ENCODE measurements around the gene TMEM86B. TPM values are rescaled to one million over a fixed set of nuclear protein-coding genes. Genes with fewer than 3 reads are reported as not detected.

TMEM86B gene
- total RNA-seq, 1 donor from 2014 or later: 10.0 TPM

GRCh38 chr19:55199620-55200204 lies 28.9 kb downstream of the TMEM86B start:
- TF ChIP-seq CTCF (IDR thresholded peaks at IDR 0.05; ENCODE audit: unreplicated experiment): no peak

GRCh38 chr19:55198651-55199050 lies 29.9 kb downstream of the TMEM86B start:
- H3K36me3 Mint-ChIP-seq (ENCODE audit: insufficient read depth): no peaks in the 10 kb centered on the region
- peaks cover 38% of the 10 kb centered on the region for H3K27me3 Mint-ChIP-seq
- no peaks in the 10 kb centered on the region for H3K4me1 Mint-ChIP-seq (ENCODE audit: low read depth)
- no peak for TF ChIP-seq CTCF (IDR thresholded peaks at IDR 0.05; ENCODE audit: unreplicated experiment)
- H3K9me3 Mint-ChIP-seq (ENCODE audit: low read depth): no peaks in the 10 kb centered on the region
- no peak overlapping the region for H3K4me3 Mint-ChIP-seq (ENCODE audit: low read depth)
- H3K27ac Mint-ChIP-seq: no peak overlapping the region
- no peak for DNase-seq (ENCODE audit: low spot score, unreplicated experiment)

More at GRCh38 chr19:55199620-55200204, 28.9 kb downstream of the TMEM86B start:
- DNase-seq (ENCODE audit: low spot score, unreplicated experiment): no peak
- peaks cover 40% of the 10 kb centered on the region for H3K27me3 Mint-ChIP-seq
- H3K9me3 Mint-ChIP-seq (ENCODE audit: low read depth): no peaks in the 10 kb centered on the region
- no peak overlapping the region for H3K27ac Mint-ChIP-seq
- H3K4me3 Mint-ChIP-seq (ENCODE audit: low read depth): no peak overlapping the region
- H3K4me1 Mint-ChIP-seq (ENCODE audit: low read depth): no peaks in the 10 kb centered on the region
- no peaks in the 10 kb centered on the region for H3K36me3 Mint-ChIP-seq (ENCODE audit: insufficient read depth)

- H3K9me3 Mint-ChIP-seq (ENCODE audit: low read depth): no peaks in the 10 kb centered on the region
- no peak for TF ChIP-seq CTCF (IDR thresholded peaks at IDR 0.05; ENCODE audit: unreplicated experiment)
- H3K27me3 Mint-ChIP-seq: peaks cover 42% of the 10 kb centered on the region
- no peak overlapping the region for H3K4me3 Mint-ChIP-seq (ENCODE audit: low read depth)
- no peaks in the 10 kb centered on the region for H3K4me1 Mint-ChIP-seq (ENCODE audit: low read depth)
- no peaks in the 10 kb centered on the region for H3K36me3 Mint-ChIP-seq (ENCODE audit: insufficient read depth)
- no peak for DNase-seq (ENCODE audit: low spot score, unreplicated experiment)
- no peak overlapping the region for H3K27ac Mint-ChIP-seq
Observed at GRCh38 chr19:55197528-55197927, 31.0 kb downstream of the TMEM86B start.

- Mint-ChIP-seq H3K9me3 (ENCODE audit: low read depth) (no peaks in the 10 kb centered on the region), H3K27me3 (peaks cover 39% of the 10 kb centered on the region), H3K27ac (no peak overlapping the region), H3K36me3 (ENCODE audit: insufficient read depth) (no peaks in the 10 kb centered on the region), H3K4me1 (ENCODE audit: low read depth) (no peaks in the 10 kb centered on the region), H3K4me3 (ENCODE audit: low read depth) (no peak overlapping the region)
- no peak for TF ChIP-seq CTCF (IDR thresholded peaks at IDR 0.05; ENCODE audit: unreplicated experiment)
- DNase-seq (ENCODE audit: low spot score, unreplicated experiment): no peak
Observed at GRCh38 chr19:55196803-55197202, 31.8 kb downstream of the TMEM86B start.

- Mint-ChIP-seq H3K27me3 (peaks cover 39% of the 10 kb centered on the region), H3K4me1 (ENCODE audit: low read depth) (no peaks in the 10 kb centered on the region), H3K36me3 (ENCODE audit: insufficient read depth) (no peaks in the 10 kb centered on the region), H3K27ac (no peak overlapping the region), H3K9me3 (ENCODE audit: low read depth) (no peaks in the 10 kb centered on the region), H3K4me3 (ENCODE audit: low read depth) (no peak overlapping the region)
- no peak for DNase-seq (ENCODE audit: low spot score, unreplicated experiment)
- no peak for TF ChIP-seq CTCF (IDR thresholded peaks at IDR 0.05; ENCODE audit: unreplicated experiment)
Observed at GRCh38 chr19:55193481-55193880, 35.1 kb downstream of the TMEM86B start.
